Left ventricle myocardium inferior (tissue), 1 donor: ENCODE measurements around the gene CPAMD8. TPM values are rescaled to one million over a fixed set of nuclear protein-coding genes. Genes with fewer than 3 reads are reported as not detected.
"Not testable (repeated sequence)": the region's sequence is repeated elsewhere in the genome, so short reads cannot be mapped to it uniquely, and the experiment has no call there.

Experiments used
- DNase-seq: peaks from one replicate; pipeline ENCODE4 v3.0.0-alpha.2; 2020
- H3K27ac ChIP-seq: fragments of 200-600 bp; replicated peaks from 2 replicates; pipeline ENCODE4 v1.8.0; 2021
- H3K27me3 ChIP-seq: fragments of 200-600 bp; 2 replicates; pipeline ENCODE4 v1.8.0; 2021; ENCODE audit warnings: low read depth
- H3K36me3 ChIP-seq: fragments of 200-600 bp; 2 replicates; pipeline ENCODE4 v1.8.0; 2021
- H3K4me1 ChIP-seq: fragments of 200-600 bp; 2 replicates; pipeline ENCODE4 v1.8.0; 2021
- H3K4me3 ChIP-seq: fragments of 200-600 bp; 2 replicates; pipeline ENCODE4 v1.8.0; 2021; ENCODE audit warnings: mild to moderate bottlenecking, moderate library complexity
- H3K9me3 ChIP-seq: fragments of 200-600 bp; replicated peaks from 2 replicates; pipeline ENCODE4 v1.8.0; 2021
- CTCF ChIP-seq: fragments of 200-600 bp; IDR thresholded peaks from 2 replicates; pipeline ENCODE4 v1.8.0; 2021; ENCODE audit warnings: antibody characterized with exemption, mild to moderate bottlenecking, borderline replicate concordance
- intact Hi-C: fragments of 100-400 bp; cut with micrococcal nuclease; formaldehyde crosslinking; loops from one replicate; pipeline ENCODE4 v1.11.0; 2022
- total RNA-seq: library from RNA; stranded (reverse); fragmentation: NEBNext Ultra II Directional; extraction: Animal tissue kit (Norgen Biotek cat#: 25700); gene quantifications from one replicate; pipeline ENCODE4 v1.2.1, GENCODE V29; 2021
- donor health status: DM: no; HTN: yes; CAD: no; lungs with severe emphysema.

CPAMD8 gene
- total RNA-seq, 1 donor from 2014 or later = 13.7 TPM

GRCh38 chr19:17022738-17023137, 3.9 kb downstream of the CPAMD8 start:
- DNase-seq = no peak
- intact Hi-C loops = no loop called here

GRCh38 chr19:17021793-17022590, 4.6 kb downstream of the CPAMD8 start:
- intact Hi-C loops = no loop called here
- no peak for TF ChIP-seq CTCF
- H3K9me3 ChIP-seq = peaks cover 26% of the 10 kb centered on the region
- peaks cover 44% of the 10 kb centered on the region for H3K27me3 ChIP-seq
- H3K36me3 ChIP-seq = peaks cover 12% of the 10 kb centered on the region
- DNase-seq = no peak
- H3K4me1 ChIP-seq = peaks cover 20% of the 10 kb centered on the region
- H3K4me3 ChIP-seq = no peak overlapping the region
- peak overlapping the region; percentile 9 for H3K27ac ChIP-seq

More at GRCh38 chr19:17022738-17023137, 3.9 kb downstream of the CPAMD8 start:
- TF ChIP-seq CTCF = no peak
- Histone ChIP-seq H3K9me3 (peaks cover 26% of the 10 kb centered on the region), H3K4me3 (no peak overlapping the region), H3K36me3 (peaks cover 12% of the 10 kb centered on the region), H3K27me3 (peaks cover 52% of the 10 kb centered on the region), H3K27ac (peak overlapping the region; percentile 9), H3K4me1 (peaks cover 20% of the 10 kb centered on the region)

GRCh38 chr19:17021328-17021727, 5.3 kb downstream of the CPAMD8 start:
- intact Hi-C loops = no loop called here
- Histone ChIP-seq H3K27ac (no peak overlapping the region), H3K9me3 (peaks cover 26% of the 10 kb centered on the region), H3K4me3 (no peak overlapping the region), H3K4me1 (peaks cover 19% of the 10 kb centered on the region), H3K36me3 (peaks cover 12% of the 10 kb centered on the region), H3K27me3 (peaks cover 38% of the 10 kb centered on the region)
- no peak for DNase-seq
- TF ChIP-seq CTCF = no peak

- Histone ChIP-seq H3K4me3 (no peak overlapping the region), H3K27ac (no peak overlapping the region), H3K27me3 (peaks cover 35% of the 10 kb centered on the region), H3K4me1 (peaks cover 14% of the 10 kb centered on the region), H3K36me3 (peaks cover 12% of the 10 kb centered on the region), H3K9me3 (peaks cover 26% of the 10 kb centered on the region)
- no peak for DNase-seq
- no peak for TF ChIP-seq CTCF
- intact Hi-C loops = no loop called here
Measured at GRCh38 chr19:17020823-17021222, 5.8 kb downstream of the CPAMD8 start.

GRCh38 chr19:17020385-17020784, 6.2 kb downstream of the CPAMD8 start:
- H3K27ac ChIP-seq = no peak overlapping the region
- peaks cover 35% of the 10 kb centered on the region for H3K27me3 ChIP-seq
- H3K4me3 ChIP-seq = no peak overlapping the region
- no peak for TF ChIP-seq CTCF
- intact Hi-C loops = no loop called here
- H3K36me3 ChIP-seq = peaks cover 12% of the 10 kb centered on the region
- peaks cover 26% of the 10 kb centered on the region for H3K9me3 ChIP-seq
- H3K4me1 ChIP-seq = peaks cover 10% of the 10 kb centered on the region
- DNase-seq = no peak

GRCh38 chr19:17014212-17014861, 12.3 kb downstream of the CPAMD8 start:
- DNase-seq, intact Hi-C loops, H3K36me3 ChIP-seq, H3K27ac ChIP-seq, H3K4me3 ChIP-seq, H3K4me1 ChIP-seq: not testable (repeated sequence)
- Histone ChIP-seq H3K27me3 (peaks cover 21% of the 10 kb centered on the region), H3K9me3 (peaks cover 11% of the 10 kb centered on the region)
